ENCODE measurements around the gene LSG1.

Gene LSG1

DNA sequence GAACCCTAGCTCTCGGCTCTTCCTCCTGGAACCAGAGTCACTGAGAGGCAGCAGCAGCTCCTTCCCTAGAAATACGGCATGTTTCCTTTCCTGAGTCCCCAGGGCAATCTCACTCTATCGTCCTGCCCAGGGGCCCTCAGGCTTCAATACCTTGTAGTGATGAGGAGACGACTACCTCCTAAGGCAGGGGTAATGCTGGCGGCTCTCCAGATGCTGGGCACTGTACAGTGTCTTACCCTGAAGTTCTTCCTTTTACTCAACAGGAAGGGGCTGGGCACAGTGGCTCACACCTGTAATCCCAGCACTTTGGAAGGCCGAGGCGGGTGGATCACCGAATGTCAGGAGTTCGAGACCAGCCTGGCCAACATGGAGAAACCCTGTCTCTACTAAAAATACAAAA, 52.2 kb downstream of the LSG1 start:
- DNase-seq (ENCODE audit: low read depth) = no peak
- TF ChIP-seq, protein P1, sequence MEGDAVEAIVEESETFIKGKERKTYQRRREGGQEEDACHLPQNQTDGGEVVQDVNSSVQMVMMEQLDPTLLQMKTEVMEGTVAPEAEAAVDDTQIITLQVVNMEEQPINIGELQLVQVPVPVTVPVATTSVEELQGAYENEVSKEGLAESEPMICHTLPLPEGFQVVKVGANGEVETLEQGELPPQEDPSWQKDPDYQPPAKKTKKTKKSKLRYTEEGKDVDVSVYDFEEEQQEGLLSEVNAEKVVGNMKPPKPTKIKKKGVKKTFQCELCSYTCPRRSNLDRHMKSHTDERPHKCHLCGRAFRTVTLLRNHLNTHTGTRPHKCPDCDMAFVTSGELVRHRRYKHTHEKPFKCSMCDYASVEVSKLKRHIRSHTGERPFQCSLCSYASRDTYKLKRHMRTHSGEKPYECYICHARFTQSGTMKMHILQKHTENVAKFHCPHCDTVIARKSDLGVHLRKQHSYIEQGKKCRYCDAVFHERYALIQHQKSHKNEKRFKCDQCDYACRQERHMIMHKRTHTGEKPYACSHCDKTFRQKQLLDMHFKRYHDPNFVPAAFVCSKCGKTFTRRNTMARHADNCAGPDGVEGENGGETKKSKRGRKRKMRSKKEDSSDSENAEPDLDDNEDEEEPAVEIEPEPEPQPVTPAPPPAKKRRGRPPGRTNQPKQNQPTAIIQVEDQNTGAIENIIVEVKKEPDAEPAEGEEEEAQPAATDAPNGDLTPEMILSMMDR (IDR thresholded peaks at IDR 0.05; ENCODE audit: control insufficient read depth, extremely low read depth, insufficient read depth) = no peak
- no peak overlapping the region for H3K4me3 ChIP-seq (ENCODE audit: low read depth, low read length)

DNA sequence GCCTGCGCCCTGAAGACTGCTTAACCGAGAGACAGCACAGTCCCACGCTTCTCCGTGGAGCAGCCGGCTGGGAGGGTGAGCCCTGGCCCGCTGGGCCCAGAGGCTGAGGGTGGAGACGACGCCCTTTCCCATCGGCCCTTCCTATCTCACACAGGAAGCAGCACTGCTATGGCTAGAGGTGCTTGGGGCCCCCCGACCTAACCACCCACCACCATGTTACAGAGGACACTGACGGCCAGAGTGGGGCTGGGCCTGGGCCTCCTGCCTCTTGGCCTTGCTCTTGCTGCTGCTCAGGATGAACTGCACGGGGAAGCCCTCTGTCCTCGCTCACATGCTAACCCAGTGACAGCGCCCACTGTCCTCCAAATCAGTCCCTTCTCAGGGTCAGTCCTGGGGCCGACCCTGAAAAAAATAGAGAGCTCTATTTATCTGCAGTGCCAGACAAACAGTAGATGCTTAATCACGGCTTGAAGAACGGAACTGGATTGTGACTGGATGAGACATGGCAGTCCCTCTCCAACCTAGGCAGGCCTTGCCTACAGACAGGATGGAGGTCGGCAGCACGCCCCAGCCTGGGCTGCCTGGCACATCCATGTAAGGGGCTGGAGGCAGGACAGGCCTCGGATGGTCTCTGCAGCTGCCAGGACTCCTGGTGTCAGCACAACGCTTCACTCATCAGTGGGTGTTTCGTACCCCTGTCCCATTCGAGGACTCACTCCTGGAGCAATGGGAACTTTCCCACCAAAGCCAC, 53.0 kb downstream of the LSG1 start:
- TF ChIP-seq, protein P1 (IDR thresholded peaks at IDR 0.05; ENCODE audit: control insufficient read depth, extremely low read depth, insufficient read depth) = no peak
- H3K4me3 ChIP-seq (ENCODE audit: low read depth, low read length) = no peak overlapping the region
- no peak for DNase-seq (ENCODE audit: low read depth)

DNA sequence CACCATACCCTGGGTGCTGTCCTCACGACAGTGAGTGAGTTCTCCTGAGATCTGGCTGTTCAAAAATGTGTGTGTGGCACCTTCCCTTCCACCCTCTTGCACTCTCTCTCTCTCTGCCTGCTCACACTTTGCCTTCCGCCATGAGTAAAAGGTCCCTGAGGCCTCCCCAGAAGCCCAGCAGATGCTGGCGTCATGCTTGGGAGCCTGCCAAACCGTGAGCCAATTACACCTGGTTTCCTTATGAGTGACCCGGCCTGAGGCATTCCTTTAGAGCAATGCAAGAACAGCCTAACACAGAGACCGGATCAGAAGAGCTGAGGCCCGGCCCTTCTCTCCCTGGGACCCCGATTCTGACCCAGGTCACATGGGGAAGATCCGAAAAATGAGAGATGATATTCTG, 54.2 kb downstream of the LSG1 start:
- no peak overlapping the region for H3K4me3 ChIP-seq (ENCODE audit: low read depth, low read length)
- TF ChIP-seq, protein P1 (IDR thresholded peaks at IDR 0.05; ENCODE audit: control insufficient read depth, extremely low read depth, insufficient read depth) = no peak
- DNase-seq (ENCODE audit: low read depth) = no peak

DNA sequence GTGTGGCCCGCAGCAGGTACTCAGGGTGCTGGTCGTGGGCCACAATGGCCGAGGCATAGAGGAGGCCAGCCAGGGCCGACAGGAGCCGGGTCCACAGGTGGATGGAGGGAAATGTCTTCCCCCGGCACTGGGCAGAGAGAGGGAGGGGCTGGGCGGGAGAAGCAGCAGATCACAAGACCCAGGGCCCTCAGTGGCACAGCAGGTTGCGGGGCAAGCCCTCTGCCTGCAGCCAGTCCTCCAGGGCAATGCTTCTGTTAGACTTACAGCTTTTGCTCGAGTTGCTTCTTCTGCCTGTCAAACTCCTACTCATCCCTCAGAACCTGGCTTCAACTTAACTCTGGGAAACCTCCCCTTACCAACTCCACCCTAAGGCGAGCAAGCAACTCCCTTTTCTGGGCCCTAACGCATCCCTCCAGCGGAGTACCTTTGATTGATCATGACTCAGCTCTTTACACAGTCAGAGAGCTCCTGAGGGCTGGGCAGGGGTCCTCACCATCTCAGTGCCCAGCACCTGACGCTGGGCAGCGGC, 54.8 kb downstream of the LSG1 start:
- DNase-seq (ENCODE audit: low read depth) = no peak
- H3K4me3 ChIP-seq (ENCODE audit: low read depth, low read length) = no peak overlapping the region
- TF ChIP-seq, protein P1 (IDR thresholded peaks at IDR 0.05; ENCODE audit: control insufficient read depth, extremely low read depth, insufficient read depth) = no peak

DNA sequence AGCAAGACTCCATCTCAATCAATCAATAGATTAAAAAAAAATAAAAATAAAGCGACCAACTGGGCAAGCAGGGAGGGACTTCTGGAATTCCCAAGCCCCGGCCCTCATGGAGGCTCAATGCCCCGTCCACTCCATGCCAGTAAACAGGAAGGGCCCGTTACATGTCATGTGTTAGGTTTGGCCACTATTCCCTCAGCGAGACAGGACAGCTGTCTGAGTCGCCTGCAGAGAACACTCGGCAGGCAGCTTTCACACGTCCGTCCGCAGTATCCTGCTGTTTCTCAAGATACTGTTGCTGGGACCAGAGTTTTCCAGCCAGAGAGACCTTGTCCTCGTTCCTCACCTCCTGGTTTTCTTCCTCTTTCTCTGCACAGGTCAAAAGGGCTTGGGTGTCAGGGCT, 56.8 kb downstream of the LSG1 start:
- TF ChIP-seq, protein P1 (IDR thresholded peaks at IDR 0.05; ENCODE audit: control insufficient read depth, extremely low read depth, insufficient read depth) = no peak
- DNase-seq (ENCODE audit: low read depth) = no peak
- no peak overlapping the region for H3K4me3 ChIP-seq (ENCODE audit: low read depth, low read length)

DNA sequence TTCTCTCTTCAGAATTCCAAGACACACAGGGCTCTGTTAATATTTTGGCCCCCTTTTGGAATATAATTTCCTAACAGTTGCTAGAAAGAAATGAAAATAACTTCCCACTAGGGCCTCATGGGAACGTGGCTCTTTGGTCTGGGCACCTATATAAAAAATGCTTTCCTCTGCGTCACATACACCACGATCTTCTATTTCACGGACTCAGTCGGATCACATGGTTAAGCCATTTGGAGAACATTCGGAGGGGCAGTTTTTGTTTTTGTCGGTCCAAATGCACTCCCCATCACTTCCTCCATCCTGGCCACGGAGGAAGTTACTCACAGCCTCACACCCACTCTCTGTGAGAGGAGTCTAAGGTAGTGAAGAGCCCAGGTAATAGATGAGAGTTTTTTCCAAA, 59.8 kb downstream of the LSG1 start:
- TF ChIP-seq, protein P1 (IDR thresholded peaks at IDR 0.05; ENCODE audit: control insufficient read depth, extremely low read depth, insufficient read depth) = no peak
- no peak overlapping the region for H3K4me3 ChIP-seq (ENCODE audit: low read depth, low read length)
- no peak for DNase-seq (ENCODE audit: low read depth)

DNA sequence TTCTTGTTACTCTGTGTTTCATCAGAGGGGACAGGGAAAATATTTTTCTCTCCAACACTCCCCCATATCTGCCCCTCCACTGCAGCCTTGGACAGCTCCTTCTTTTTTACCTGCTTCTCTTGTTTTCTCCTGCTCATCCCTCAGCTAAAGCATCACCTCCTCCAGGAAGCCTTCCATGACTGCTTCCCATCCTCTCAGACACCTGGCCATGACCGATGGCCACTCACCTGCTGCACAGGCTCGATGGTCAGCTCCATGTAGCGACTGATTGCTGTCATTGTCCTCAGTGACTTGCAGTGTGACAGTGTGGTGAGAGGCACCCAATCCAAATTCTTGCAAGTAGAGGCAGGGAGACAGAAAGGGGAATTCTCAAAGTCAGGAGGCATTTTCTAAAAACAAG, 61.3 kb downstream of the LSG1 start:
- TF ChIP-seq, protein P1 (IDR thresholded peaks at IDR 0.05; ENCODE audit: control insufficient read depth, extremely low read depth, insufficient read depth) = no peak
- no peak for DNase-seq (ENCODE audit: low read depth)

More for the DNA sequence above, 61.3 kb downstream of the LSG1 start:
- no peak overlapping the region for H3K4me3 ChIP-seq (ENCODE audit: low read depth, low read length)
